Measurements from ENCODE around the gene PDIA2.

PDIA2 gene

DNA sequence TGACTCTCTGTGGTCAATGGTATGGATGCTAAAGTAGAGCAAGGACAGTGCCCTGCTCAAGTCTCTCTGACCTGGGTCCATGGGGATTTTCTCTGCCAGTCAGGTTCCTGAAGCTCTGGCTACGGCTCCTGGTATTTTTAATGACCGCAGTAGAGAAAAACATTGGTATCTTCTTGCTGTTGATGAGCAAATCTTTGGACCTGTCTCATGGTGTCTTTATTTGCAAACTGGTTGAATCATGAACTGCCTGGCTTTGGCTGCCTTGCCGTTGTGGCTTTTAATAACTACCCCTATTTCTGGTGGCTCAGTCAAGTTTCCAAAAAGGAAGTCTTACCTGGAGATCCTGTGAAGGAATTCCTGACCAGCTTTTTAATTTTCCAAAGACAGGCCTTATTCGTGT is 39.6 kb upstream of the PDIA2 start:
- no peaks in the 10 kb centered on the region for H3K27me3 ChIP-seq
- H3K27ac ChIP-seq = no peak overlapping the region
- TF ChIP-seq, protein P1, sequence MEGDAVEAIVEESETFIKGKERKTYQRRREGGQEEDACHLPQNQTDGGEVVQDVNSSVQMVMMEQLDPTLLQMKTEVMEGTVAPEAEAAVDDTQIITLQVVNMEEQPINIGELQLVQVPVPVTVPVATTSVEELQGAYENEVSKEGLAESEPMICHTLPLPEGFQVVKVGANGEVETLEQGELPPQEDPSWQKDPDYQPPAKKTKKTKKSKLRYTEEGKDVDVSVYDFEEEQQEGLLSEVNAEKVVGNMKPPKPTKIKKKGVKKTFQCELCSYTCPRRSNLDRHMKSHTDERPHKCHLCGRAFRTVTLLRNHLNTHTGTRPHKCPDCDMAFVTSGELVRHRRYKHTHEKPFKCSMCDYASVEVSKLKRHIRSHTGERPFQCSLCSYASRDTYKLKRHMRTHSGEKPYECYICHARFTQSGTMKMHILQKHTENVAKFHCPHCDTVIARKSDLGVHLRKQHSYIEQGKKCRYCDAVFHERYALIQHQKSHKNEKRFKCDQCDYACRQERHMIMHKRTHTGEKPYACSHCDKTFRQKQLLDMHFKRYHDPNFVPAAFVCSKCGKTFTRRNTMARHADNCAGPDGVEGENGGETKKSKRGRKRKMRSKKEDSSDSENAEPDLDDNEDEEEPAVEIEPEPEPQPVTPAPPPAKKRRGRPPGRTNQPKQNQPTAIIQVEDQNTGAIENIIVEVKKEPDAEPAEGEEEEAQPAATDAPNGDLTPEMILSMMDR (IDR thresholded peaks at IDR 0.05) = no peak
- H3K9me3 ChIP-seq = no peaks in the 10 kb centered on the region
- H3K4me3 ChIP-seq (ENCODE audit: low read depth in 1 of 2, low read length in 1 of 2) = no peak overlapping the region
- H3K36me3 ChIP-seq = no peaks in the 10 kb centered on the region
- H3K4me1 ChIP-seq (ENCODE audit: control insufficient read depth in 1 of 2, insufficient read depth in 1 of 2, low read depth in 1 of 2, low read length in 1 of 2) = peaks cover 14 to 30% of the 10 kb centered on the region in 2 experiments

DNA sequence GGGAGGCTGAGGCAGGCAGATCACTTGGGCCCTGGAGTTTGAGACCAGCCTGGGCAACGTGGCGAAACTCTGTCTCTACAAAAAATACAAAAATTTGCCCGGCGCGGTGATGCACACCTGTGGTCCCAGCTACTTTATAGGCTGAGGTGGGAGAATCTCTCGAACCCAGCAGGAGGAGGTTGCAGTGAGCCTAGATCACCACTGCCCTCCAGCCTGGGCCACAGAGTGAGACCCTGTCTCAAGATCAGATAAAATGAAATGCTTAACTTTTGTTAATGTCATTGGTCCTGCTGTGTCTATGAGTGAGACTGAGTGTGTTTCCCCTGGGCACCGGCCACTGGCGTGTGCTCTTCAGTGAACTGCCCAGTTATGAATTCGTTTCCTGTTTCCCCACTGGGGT is 37.9 kb upstream of the PDIA2 start:
- Histone ChIP-seq H3K36me3 (no peaks in the 10 kb centered on the region), H3K4me1 (ENCODE audit: control insufficient read depth in 1 of 2, insufficient read depth in 1 of 2, low read depth in 1 of 2, low read length in 1 of 2) (peaks cover 14 to 30% of the 10 kb centered on the region in 2 experiments), H3K4me3 (ENCODE audit: low read depth in 1 of 2, low read length in 1 of 2) (no peak overlapping the region), H3K27ac (peak overlapping the region; percentile 60), H3K27me3 (no peaks in the 10 kb centered on the region), H3K9me3 (no peaks in the 10 kb centered on the region)
- TF ChIP-seq, protein P1 (IDR thresholded peaks at IDR 0.05) = no peak

DNA sequence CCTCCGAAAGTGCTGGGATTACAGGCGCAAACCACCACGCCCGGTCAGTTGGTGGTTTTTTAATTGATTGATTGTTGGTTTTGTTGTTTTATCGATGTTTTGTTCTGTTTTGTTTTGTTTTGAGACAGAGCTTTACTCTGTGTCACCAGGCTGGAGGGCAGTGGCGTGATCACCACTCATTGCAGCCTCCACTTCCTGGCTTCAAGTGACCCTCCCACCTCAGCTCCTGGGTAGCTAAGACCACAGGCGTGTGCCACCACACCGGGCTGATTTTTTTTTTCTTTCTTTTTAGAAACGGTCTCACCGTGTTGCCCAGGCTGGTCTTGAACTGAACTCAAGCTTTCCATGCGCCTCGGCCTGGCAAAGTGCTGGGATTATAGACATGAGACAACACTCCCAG is 35.9 kb upstream of the PDIA2 start:
- peaks cover 19 to 30% of the 10 kb centered on the region in 2 experiments for H3K4me1 ChIP-seq (ENCODE audit: control insufficient read depth in 1 of 2, insufficient read depth in 1 of 2, low read depth in 1 of 2, low read length in 1 of 2)
- H3K27me3 ChIP-seq = no peaks in the 10 kb centered on the region
- TF ChIP-seq, protein P1 (IDR thresholded peaks at IDR 0.05) = no peak
- H3K4me3 ChIP-seq (ENCODE audit: low read depth in 1 of 2, low read length in 1 of 2) = no peak overlapping the region
- no peaks in the 10 kb centered on the region for H3K36me3 ChIP-seq
- H3K9me3 ChIP-seq = no peaks in the 10 kb centered on the region
- H3K27ac ChIP-seq = no peak overlapping the region

DNA sequence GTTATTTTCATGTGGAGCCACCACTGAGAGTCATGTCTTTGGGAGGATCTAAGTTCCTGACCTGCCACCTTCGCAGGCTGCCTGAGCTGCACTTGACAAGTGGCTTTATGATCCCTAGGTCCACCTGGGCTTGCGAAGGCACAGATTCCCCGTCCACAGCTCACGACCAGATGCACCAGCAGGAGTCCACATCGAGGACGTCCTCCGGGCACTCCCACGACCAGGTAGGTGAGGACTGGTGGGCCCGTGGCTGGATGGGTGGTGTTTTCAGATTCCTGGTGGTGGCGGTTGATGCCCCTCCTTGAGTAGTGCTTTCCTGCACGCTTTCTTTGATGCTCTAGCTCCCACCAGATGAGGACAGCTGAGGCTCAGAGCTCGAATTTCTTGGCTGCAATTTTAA is 33.5 kb upstream of the PDIA2 start:
- TF ChIP-seq, protein P1 (IDR thresholded peaks at IDR 0.05) = no peak
- Histone ChIP-seq H3K27ac (no peak overlapping the region), H3K4me1 (ENCODE audit: control insufficient read depth in 1 of 2, insufficient read depth in 1 of 2, low read depth in 1 of 2, low read length in 1 of 2) (peaks cover 27 to 35% of the 10 kb centered on the region in 2 experiments), H3K4me3 (ENCODE audit: low read depth in 1 of 2, low read length in 1 of 2) (no peak overlapping the region), H3K36me3 (no peaks in the 10 kb centered on the region), H3K27me3 (no peaks in the 10 kb centered on the region), H3K9me3 (no peaks in the 10 kb centered on the region)

DNA sequence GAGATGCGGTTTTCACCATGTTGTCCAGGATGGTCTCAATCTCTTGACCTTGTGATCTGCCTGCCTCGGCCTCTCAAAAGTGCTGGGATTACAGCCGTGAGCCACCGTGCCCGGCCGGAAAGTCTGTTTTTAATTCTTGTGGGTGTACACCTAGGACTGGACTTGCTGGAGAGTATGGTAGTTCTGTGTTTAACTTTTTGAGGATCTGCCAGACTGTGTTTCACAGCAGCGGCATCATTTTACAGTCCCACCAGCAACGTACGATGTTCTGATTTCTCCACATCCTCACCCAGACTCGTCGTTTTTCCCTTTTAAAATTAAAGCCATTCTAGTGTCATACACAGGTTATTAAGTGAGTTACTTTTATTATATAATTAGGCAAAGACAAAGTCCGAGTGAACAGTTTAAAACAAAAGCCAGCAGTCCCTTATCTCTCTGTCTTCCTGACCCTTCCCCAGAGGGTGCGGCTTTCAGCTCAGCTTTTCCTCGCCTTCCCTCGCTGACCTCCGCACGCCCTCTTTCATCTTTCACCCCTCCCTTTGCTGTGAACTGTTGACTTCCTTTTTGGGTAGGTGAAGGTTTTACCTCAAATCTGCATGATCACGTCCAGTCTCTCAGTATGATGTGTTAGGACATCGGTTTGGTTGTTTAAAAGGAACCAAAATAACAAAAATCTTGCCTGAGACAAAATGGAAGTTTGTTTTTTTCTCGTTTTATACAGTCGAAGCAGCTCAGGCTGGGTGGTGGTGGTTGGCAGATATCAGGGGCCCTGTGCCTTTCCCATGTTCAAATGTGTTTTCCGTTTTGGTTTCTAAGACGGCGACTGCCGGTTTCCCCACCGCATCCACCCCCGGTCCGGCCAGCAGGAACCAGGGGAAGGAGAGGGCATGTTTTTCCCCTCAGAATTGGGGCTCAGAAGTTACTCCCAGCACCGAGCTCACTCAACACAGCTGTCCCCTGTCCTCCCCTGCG is 30.3 kb upstream of the PDIA2 start:
- TF ChIP-seq, protein P1 (IDR thresholded peaks at IDR 0.05) = no peak
- no peaks in the 10 kb centered on the region for H3K9me3 ChIP-seq
- peak overlapping the region; percentile 27 to 37 for H3K4me3 ChIP-seq (ENCODE audit: low read depth in 1 of 2, low read length in 1 of 2)
- H3K27me3 ChIP-seq = no peaks in the 10 kb centered on the region
- H3K36me3 ChIP-seq = no peaks in the 10 kb centered on the region
- H3K27ac ChIP-seq = peak overlapping the region; percentile 90
- peaks cover 20 to 23% of the 10 kb centered on the region in 2 experiments for H3K4me1 ChIP-seq (ENCODE audit: control insufficient read depth in 1 of 2, insufficient read depth in 1 of 2, low read depth in 1 of 2, low read length in 1 of 2)

Measured in neutrophil (primary cell).